Astrocyte (in vitro differentiated cells and primary cell): ENCODE data around the gene SAC3D1.

Source experiments
- EZH2 ChIP-seq: IDR thresholded peaks from 2 replicates; pipeline ENCODE4 v1.6.1; 2012; ENCODE audit warnings: mild to moderate bottlenecking, low read length, inconsistent platforms; ENCODE audit not compliant: insufficient read depth
- TF ChIP-seq, protein P1 (sequence below): IDR thresholded peaks from 2 replicates; pipeline ENCODE4 v1.5.1; 2011; ENCODE audit warnings: low read depth, mild to moderate bottlenecking, inconsistent platforms, low read length, moderate library complexity; ENCODE audit not compliant: insufficient read depth

DNA sequence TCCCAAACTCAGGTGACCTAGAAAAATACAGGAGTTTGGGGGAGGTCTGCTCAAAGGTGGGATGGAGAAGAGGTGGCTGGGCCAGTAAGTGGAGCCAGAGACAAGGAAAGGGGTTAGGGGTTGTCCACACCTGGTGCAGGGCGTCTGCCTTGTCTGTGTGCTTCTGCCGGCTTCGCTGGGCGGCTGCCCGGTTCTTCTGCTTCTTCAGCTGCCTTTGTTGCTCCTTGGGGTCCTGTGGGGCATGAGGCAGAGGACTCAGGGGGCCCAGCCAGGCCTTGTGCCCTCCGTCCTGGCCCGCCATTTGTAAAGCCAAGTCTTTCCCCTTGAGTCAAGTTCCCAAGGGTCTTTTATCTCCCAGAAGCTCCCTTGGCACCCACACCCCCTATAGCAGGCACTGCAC lies 46.7 kb upstream of the SAC3D1 start:
- TF ChIP-seq, protein P1, sequence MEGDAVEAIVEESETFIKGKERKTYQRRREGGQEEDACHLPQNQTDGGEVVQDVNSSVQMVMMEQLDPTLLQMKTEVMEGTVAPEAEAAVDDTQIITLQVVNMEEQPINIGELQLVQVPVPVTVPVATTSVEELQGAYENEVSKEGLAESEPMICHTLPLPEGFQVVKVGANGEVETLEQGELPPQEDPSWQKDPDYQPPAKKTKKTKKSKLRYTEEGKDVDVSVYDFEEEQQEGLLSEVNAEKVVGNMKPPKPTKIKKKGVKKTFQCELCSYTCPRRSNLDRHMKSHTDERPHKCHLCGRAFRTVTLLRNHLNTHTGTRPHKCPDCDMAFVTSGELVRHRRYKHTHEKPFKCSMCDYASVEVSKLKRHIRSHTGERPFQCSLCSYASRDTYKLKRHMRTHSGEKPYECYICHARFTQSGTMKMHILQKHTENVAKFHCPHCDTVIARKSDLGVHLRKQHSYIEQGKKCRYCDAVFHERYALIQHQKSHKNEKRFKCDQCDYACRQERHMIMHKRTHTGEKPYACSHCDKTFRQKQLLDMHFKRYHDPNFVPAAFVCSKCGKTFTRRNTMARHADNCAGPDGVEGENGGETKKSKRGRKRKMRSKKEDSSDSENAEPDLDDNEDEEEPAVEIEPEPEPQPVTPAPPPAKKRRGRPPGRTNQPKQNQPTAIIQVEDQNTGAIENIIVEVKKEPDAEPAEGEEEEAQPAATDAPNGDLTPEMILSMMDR: no peak
- TF ChIP-seq EZH2: no peak
